HG03135 (cell line): ENCODE measurements around the gene FAM184B.

Source experiments
- ATAC-seq: cut with Tn5 transposase; IDR thresholded peaks from one replicate; pipeline ENCODE4 v1.9.1; 2021; ENCODE audit warnings: mild to moderate bottlenecking, moderate library complexity; ENCODE audit not compliant: unreplicated experiment

FAM184B gene

DNA sequence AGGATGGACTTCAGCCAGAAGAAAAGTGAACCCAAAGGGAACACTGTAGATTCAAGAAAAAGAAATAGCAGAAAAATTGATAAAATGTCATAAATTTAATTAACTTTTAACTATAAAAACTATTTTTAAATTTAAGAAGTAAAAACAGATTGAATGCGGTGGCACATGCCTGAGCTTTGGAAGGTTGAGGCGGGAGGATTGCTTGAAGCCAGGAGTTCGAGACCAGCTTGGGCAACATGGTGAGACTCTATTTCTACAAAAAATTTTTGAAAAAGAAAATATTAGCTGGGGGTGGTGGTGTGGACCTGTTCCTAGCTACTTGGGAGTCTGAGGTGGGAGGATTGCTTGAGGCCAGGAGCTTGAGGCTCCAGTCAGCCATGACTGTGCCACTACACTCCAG lies 3.0 kb downstream of the FAM184B start:
- no peak for ATAC-seq

DNA sequence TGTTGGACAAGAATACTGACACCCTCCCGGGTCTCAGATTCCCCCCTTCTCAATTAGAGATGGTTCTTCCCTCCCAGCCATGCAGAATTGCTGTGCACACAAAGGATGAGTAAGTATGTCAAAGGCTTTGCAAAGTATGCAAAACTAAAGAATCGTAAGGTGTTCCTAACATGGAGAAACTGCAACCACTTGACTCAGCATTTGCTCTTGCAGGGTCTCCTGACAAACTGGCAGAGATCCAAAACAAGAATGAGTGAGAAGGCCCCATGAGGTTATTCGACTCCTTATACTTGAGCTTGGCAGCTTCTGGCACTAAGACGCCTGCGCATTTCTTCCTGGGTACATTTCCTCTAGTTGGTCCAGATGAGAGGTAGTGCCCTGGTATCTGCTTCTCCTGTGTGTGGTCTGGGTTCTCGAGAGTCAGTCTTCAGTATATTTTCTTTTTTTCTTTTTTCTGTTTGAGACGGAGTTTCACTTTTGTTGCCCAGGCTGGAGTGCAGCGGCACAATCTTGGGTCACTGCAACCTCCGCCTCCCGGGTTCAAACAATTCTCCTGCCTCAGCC lies 8.2 kb downstream of the FAM184B start:
- ATAC-seq, result no peak

DNA sequence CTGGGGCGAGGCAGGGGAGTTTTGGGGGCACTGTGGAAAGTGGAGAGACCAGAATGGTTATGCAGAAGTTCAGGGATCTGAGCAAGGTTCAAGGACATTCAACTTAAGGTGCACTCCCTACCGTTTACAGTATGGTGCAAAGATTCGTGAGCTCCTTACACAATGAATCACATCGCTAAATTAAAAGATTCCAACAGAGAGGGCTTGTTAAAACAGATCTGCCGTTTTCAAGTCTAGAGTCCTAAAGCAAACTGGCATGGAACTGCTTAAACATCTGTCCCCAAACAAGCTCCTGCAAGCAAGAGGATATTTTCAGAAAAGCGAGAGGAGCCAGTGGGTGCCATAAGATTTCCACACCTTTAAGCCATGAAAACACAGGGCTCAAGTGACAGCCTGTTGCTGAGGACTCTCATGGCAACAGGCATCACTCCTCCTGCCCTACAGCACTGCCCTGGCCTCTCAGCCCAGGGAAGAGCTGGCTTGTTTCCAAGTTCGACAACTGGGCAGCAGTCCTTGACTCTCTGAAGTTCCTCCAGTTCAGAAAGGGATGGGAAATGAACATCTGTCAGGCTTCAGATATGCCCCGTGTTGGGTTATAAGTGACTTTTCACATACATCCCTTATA lies 10.0 kb downstream of the FAM184B start:
- no peak for ATAC-seq

DNA sequence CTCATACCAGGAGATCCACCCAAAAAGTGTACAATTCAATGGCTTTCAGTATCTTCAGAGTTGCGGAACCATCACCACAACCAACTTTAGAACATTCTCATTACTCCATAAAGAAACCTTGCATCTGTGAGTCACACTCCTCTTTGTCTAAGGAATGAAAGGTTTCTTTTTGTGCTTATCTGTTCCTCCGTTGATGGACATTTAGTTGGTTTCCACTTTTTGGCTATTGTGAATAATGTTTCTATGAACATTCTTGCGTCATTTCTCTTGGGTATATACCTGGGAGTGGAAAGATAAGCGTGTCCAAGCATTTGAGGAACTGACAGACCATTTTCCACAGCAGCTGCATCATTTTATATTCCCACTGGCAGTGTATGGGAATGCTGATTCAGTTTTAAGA lies 10.6 kb downstream of the FAM184B start:
- ATAC-seq, result no peak

DNA sequence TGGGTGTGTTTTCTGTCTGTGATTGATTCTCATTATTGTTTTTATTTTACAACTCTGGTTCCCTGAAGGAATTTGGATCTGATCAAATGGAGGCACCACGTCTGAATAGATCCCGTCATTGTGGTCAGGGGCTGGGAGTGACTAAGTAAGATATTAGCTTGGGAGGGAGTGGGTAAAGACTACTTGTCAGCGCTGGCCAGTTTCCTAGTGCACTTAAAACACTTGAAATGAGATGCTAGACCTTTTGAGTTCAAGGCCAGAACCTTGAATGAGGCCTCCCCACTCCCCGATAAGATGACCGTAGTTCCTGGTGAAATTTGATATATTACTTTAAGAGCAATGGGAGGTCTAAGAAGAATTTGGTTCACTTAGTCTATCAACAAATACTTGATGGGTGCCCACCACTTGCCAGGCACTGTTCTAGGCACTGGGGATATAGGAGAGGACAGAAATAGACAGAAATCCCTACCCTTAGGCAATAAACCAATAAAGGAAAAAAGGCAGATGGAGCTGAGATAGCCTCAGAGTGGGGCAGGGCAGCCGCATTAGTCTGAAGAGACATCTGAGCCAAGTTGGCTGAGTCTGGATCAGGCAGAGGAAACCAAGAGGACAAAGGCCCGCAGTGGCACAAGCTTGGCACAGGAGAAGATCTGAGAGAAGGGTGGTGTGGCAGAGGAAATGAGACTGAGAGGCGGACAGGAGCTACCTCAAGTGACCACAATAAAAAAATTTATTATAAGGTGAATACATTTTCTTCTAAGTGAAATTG lies 11.8 kb downstream of the FAM184B start:
- no peak for ATAC-seq

DNA sequence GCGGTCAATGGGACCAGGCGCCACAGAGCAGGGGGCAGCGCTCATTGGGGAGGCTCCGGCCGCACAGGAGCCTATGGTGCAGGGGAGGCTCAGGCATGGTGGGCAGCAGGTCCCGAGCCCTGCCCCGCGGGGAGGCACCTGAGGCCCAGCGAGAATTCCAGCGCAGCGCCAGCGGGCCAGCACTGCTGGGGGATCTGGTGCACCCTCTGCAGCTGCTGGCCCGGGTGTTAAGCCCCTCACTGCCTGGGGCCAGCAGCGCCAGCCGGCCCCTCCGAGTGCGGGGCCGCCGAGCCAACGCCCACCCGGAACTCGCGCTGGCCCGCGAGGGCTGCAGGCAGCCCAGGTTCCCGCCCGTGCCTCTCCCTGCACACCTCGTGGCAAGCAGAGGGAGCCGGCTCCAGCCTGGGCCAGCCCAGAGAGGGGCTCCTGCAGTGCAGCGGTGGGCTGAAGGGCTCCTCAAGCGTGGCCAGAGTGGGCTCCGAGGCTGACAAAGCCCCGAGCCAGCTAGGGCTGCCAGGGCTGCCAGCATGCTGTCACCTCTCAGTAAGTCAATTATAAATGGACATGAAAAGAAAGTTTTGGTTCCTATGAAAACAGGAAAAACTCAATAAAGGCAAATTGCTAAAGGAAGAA lies 14.5 kb downstream of the FAM184B start:
- ATAC-seq, result no peak

DNA sequence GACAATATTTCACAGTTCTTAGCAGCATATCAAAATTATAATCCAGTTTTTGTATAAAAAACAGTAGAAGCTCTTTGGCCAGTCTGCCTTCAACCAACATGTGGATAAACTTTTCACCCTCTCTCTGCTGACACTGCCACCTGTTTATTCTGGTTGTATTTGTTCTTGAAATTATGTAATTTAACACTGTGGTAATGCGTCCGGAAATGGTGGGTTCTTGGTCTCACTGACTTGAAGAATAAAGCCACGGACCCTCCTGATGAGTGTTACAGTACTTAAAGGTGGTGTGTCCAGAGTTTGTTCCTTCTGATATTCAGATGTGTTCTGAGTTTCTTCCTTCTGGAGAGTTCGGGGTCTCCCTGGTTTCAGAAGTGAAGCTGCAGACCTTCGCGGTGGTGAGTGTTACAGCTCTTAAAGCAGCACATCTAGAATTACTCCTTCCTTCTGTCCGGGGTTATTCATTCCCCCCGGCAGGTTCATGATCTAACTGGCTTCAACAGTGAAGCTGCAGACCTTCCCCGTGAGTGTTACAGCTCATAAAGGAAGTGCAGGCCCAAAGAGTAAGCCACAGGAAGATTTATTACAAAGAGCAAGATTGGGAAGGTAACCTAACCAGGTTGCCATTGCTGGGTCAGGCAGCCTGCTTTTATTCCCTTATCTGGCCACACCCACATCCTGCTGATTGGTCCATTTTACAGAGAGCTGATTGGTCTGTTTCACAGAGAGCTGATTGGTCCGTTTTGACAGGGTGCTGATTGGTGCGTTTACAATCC lies 15.7 kb downstream of the FAM184B start:
- no peak for ATAC-seq

DNA sequence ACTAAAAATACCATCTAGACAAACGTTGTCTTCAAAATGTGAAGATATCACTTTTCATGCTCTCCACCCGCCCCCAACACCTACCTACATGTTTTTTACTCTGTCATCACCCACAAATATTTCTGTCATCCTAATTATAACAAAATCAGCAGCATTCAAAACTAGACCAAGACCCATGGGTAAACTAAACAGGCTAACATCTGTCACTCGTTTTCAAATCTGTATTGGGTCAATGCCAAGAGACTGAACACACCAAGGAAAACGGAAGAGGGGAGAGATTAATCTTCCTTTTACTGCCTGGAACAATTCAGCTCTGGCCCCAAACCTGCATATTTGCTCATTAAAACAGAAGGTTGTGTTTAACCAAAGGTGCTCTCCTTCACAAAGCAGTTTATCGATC lies 17.5 kb downstream of the FAM184B start:
- ATAC-seq, result no peak

DNA sequence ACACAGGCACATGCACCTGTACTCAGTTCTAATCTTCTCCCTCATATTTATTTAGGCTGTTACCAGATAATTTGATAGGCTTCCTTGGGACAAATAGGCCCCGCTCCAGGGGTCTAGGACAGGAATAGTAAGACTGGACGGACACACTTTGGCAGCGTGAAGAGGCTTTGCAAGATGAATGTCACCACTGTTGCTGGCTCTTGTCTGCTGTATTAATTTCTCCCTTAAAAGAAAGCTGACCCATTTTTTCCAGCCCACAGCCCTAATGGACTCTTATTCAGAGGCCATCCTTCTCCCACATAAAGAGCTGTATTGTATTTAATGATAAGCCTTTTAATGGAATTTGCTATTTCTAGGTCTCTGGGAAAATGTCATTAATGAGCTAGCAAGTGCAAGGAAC lies 18.0 kb downstream of the FAM184B start:
- ATAC-seq, result no peak

DNA sequence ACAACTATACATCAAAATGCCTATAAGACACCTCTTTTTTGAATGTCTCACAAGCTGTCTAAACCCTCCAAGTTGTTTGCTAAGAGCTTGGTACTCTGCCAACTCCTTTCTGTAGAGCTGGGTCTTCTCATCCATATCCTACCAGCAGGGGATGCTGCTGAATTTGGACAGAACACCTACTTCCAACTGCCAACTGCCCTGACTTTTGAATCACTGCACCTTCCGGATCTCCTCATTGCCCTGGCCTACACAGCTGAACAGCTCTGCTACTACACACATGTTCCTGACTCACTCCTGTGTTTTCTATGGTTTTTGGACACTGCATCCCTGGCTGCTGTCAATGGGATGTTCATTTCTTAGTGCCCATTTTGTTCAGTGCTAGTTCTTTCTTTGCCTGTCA lies 18.7 kb downstream of the FAM184B start:
- ATAC-seq, result no peak

DNA sequence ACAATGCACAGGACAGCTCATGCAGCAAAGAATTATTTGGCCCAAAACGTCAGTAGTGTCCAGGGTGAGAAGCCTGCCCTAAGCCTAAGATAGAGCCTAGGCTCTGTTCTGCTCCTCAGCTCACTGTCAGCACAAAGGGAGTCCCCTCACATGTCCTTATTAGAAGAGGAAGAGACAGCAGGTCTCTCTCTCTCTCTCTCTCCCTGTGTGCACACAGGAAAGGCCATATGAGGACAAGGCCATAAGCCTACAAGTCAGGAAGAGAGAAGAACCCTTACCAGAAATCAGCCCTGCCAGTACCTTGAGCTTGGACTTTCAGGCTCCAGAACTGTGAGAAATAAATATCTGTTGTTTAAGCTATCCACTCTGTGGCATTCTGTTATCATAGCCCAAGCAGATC lies 20.4 kb downstream of the FAM184B start:
- ATAC-seq, result no peak

DNA sequence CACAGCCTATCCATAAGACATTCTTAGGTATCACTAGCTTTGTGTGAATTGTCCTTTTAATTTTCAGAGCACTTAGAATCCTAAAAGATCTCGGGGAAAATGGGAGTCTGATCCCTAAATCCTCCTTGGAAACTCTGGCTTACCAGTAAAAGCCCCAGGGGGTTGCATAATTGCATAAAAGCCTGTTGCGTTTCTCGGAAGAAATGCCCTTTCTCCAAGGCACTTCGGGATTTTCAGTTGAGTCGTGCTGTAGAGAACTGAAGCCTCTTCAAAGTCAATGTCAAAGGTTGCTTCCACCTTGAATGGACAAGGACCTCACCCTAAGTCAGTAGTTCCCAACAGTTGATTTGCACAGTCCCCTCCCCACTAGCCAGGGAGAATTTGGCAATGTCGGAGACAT lies 20.8 kb downstream of the FAM184B start:
- ATAC-seq, result no peak

DNA sequence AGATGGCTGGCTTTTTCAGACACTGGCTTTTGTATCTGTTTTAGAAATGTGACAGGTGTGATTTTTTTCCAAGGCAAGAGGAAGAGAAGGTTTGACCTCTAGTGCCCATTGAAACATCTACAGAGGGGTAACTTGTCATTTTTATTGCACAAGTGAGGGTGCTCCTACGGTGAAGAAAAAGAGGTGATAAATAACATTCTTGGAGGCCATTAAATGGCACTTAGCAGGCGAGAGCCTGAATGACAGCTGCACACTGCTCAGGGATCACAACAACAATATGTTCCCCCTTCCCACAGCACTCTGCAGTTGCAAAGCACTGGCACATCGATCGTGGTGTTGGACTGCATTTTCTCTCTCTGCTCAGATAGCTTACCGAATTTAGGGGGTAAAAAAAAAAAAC lies 22.9 kb downstream of the FAM184B start:
- ATAC-seq, result no peak

DNA sequence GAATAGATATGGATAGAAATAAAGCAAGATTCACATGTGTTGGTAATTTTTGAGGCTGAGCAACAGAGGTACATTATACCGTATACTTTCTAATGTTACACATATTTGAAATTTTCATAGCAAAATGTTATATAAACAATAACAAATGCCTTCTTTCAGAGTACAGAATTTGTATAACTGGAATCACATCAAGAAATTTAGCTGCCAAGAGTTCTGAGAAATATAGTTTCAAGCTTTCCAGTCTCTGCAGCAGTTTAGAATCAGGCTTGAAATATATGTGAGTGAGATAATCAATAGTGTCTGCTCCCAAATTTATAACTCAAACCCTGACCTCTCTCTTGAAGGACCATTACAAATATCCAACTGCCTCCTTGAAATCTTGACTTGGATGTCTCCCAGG lies 23.8 kb downstream of the FAM184B start:
- no peak for ATAC-seq

DNA sequence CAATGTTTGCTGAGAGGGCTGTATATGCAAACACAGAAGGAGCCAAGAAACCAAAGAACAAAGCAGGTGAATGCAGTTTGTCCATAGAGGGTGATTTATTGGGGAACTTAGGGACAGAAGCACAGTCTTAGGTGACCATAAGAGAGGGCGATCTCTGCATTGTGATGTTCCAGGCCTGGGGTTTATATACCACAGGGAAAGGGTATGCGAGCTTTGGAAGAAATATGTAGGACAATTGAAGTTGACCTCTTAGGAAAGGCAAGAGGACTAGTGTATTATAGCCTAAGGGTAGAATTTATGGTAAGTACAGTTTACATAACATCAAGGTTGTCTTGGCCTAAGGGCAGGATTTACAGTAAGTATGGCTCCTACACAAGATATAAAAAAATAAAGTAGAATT lies 27.8 kb downstream of the FAM184B start:
- ATAC-seq, result no peak

DNA sequence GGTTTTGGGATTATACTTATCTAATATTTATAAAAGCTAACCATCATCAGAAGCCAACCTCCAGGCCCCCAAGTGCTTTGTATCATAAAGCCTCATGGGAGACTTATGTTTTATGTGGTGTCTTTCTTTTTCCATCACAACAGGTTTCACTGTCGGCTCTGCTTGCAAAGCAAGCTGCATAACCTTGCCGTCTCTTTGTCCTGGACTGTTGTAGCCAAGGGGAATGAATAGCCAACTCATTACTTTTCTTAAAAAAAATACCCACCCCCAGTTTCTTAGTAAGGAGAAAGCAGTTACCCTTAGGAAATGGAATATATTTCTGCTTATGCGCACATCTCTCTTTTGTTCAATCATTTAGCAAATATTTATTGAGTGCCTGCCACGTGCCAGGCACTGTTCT lies 40.7 kb downstream of the FAM184B start:
- no peak for ATAC-seq

DNA sequence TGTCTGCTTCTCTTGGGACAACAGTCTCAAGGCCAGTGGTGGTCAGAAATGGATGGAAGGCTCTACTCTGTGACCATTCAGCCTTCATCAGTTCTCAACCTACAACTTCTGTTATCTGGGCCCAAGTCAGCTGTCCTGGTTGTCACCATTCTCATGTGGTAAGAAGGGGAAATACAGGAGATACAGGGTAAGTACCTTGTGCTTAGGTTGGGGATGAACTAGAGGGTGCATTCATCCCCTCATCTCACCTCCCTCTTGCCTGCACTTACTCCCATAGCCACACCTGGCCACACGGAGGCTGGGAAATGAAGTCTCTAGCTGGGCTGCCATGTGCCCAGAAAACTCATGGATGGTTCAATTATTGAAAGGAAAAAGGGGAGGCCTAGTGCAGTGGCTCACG lies 44.9 kb downstream of the FAM184B start:
- ATAC-seq, result no peak

DNA sequence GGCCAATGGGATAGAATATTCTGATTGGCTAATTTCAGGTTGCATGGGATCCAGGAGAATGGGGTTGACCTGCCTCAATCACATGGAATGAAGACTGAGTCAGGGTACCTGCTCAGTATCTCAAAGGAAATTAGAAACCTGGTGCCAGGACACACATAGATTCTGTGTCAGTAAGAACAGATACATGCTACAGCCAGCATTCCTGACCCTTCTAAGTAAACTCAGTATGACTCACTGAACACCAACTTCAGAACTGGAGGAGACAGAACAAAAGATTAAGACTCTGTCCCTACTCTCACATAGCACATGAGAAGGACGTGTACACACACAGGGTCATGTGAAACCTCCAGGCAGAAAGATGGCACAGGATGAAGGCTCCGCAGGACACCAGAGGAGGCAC lies 54.5 kb downstream of the FAM184B start:
- ATAC-seq, result no peak

DNA sequence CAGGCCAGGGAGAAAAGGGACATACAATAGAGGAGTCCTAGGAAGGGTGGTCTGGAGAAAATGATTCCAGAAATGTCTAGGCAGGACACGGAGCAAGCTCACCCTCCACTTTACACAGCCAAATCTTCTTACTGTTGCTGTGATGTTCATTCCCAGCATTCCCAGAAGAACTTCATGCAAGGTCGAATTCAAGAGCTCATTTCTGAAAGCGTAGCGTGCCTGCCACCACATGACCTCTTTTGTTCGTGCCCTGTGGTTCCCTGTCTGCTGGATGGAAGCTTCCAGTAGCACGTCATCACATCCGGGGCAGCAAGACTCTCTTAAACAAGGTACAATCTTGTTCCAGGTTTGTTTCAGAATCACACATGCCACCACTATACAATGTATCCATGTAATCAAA lies 57.8 kb downstream of the FAM184B start:
- ATAC-seq, result no peak

DNA sequence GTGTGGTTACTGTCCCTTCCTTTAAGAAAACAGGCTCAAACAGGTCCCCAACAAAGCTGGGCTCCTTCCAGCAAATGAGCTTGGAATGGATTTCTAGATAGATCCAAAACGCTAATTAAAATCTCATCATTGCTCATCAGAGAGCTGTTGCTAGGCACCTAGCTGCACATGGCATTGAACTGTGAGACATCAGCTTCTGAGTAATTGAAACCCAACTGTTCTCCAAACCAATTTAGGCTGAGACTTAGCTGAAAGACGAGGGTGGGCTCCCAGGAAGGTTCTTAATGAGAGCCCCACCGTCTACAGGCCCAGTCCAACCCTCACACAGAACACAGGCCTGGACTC lies 59.1 kb downstream of the FAM184B start:
- ATAC-seq, result no peak
